ENCODE measurements around the gene GAA.

GRCh38 chr17:80158846-80159245, 57.5 kb downstream of the GAA start:
- TF ChIP-seq CTCF (IDR thresholded peaks at IDR 0.05): no peak
- no peak for TF ChIP-seq POLR2A (IDR thresholded peaks at IDR 0.05)
